SJSA1 (cell line): ENCODE data around the gene BARHL1. TPM values are rescaled to one million over a fixed set of nuclear protein-coding genes. Genes with fewer than 3 reads are reported as not detected.

Experiments
- DNase-seq, 2 experiments: peaks; one replicate each; pipeline ENCODE4 v3.0.0-alpha.2; 2015 to 2020; ENCODE audit warnings: low spot score in 2 of 2, low read depth in 1 of 2
- H3K27ac ChIP-seq: fragments of 250-450 bp; sonication (Bioruptor Pico); 2 replicates; pipeline ENCODE4 v1.5.1; 2020; ENCODE audit warnings: mild to moderate bottlenecking, moderate library complexity
- H3K27me3 ChIP-seq: fragments of 250-450 bp; sonication (Bioruptor Pico); replicated peaks from 2 replicates; pipeline ENCODE4 v1.5.1; 2020; ENCODE audit warnings: mild to moderate bottlenecking, moderate library complexity
- H3K36me3 ChIP-seq: fragments of 250-450 bp; sonication (Bioruptor Pico); 2 replicates; pipeline ENCODE4 v1.5.1; 2020; ENCODE audit warnings: mild to moderate bottlenecking
- H3K4me1 ChIP-seq: fragments of 250-450 bp; sonication (Bioruptor Pico); replicated peaks from 2 replicates; pipeline ENCODE4 v1.6.1; 2021; ENCODE audit warnings: mild to moderate bottlenecking
- H3K4me3 ChIP-seq: fragments of 250-450 bp; sonication (Bioruptor Pico); 2 replicates; pipeline ENCODE4 v1.5.1; 2020; ENCODE audit warnings: mild to moderate bottlenecking
- H3K9me3 ChIP-seq: fragments of 250-450 bp; sonication (Bioruptor Pico); replicated peaks from 2 replicates; pipeline ENCODE4 v1.5.1; 2020; ENCODE audit warnings: mild to moderate bottlenecking
- total RNA-seq: library from RNA; depleted of rRNA; stranded (reverse); fragments of >200 nt; shearing (Covaris generic); gene quantifications from 2 replicates; pipeline ENCODE4 v1.2.3, GENCODE V29; 2014

Gene BARHL1
- total RNA-seq, 1 experiment from 2014 or later = not detected

DNA sequence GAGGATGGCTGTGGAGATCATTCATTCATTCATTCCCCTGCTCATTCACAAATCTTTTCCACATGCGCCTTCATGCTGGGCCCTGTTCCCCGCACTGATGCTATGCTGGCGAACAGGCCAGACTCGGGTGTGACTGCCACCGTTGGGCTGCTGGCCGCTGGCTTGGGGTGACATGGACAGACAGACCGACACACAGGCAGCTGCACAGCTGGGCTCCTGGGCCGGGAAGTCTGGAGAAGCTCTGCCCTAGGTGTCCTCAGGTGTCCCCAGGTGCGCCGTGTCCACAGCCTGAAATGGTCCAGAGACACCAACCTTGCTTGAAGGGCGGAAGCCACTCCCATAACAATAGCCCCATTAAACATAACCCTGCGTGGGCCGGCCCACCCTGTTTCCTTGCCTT lies 35.0 kb upstream of the BARHL1 start:
- H3K4me3 ChIP-seq = no peak overlapping the region
- no peaks in the 10 kb centered on the region for H3K36me3 ChIP-seq
- no peaks in the 10 kb centered on the region for H3K9me3 ChIP-seq
- peaks cover 6% of the 10 kb centered on the region; the same call in 1 of the 2 replicates for H3K27me3 ChIP-seq
- no peak overlapping the region for H3K27ac ChIP-seq
- no peak for DNase-seq
- peaks cover 3% of the 10 kb centered on the region; the same call in 1 of the 2 replicates for H3K4me1 ChIP-seq

- no peak overlapping the region for H3K4me3 ChIP-seq
- no peaks in the 10 kb centered on the region for H3K9me3 ChIP-seq
- H3K4me1 ChIP-seq = peaks cover 3% of the 10 kb centered on the region; the same call in 1 of the 2 replicates
- no peaks in the 10 kb centered on the region for H3K36me3 ChIP-seq
- no peak overlapping the region for H3K27ac ChIP-seq
- no peak for DNase-seq
- H3K27me3 ChIP-seq = peaks cover 6% of the 10 kb centered on the region; the same call in 1 of the 2 replicates
Observed at GRCh38 chr9:132547976-132548730, 34.3 kb upstream of the BARHL1 start.

DNA sequence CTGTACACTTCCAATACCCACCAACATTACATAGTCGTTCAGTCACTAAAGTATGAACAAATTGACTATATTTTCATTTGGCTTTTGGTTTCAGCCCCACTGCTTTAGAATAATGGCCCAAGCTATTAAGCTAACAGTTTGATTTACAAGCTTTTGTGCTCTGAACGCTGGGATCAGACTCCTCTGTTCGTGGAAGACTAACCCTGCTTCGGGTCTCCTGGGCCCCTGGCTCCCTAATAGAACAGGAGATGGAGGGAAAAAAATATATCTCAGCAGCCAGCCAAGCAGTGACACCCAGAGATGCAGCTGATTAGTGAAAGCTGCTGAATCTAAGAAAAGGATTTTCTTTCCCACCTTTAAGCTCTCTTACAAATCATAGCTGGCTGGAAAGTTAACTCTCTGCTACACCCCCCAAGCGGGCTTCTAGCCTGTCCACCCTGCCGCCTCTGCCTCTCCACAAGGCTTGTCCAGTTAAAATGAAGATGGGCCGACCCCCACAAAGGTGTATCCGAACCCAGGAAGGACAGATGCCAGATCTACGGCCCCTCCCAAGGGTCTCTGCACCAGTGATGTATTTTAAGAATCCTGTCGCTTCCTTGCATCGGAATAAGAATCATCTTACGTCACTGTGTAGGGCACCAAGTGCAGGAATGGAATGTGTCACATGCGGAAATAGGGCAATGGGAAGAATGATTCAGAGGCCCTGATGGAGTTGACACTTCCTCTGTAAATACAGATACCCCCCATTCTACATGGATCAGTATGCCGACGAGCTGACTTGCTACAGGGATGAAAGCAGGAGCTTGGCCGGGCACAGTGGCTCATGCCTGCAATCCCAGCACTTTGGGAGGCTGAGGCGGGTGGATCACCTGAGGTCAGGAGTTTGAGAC lies 33.4 kb upstream of the BARHL1 start:
- H3K36me3 ChIP-seq = no peaks in the 10 kb centered on the region
- no peak for DNase-seq
- H3K27ac ChIP-seq = no peak overlapping the region

DNA sequence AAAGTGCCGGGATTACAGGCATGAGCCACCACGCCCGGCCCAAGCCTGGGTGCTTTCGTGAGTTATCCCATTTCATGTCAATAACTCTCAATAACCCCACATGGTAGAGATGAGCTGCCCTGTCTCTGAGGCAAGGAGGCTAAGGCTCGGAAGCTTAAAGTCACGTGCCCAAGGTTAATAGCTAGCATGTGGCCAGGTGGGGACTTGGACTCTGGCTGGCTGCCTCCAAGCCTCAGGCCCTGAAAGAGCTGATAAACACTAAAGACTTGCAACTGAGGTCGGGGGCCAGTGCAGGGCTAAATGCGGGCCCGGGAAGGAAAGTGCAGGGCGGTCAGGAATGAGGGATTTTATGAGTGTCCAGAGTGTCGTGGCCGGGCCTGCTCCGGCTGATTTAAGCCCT lies 30.9 kb upstream of the BARHL1 start:
- H3K36me3 ChIP-seq = no peaks in the 10 kb centered on the region
- no peak for DNase-seq
- no peak overlapping the region for H3K4me3 ChIP-seq
- no peak overlapping the region for H3K27ac ChIP-seq
- H3K9me3 ChIP-seq = no peaks in the 10 kb centered on the region
- peaks cover 7% of the 10 kb centered on the region for H3K27me3 ChIP-seq
- no peaks in the 10 kb centered on the region; the same call in 1 of the 2 replicates for H3K4me1 ChIP-seq

More for the DNA sequence above, 33.4 kb upstream of the BARHL1 start:
- H3K4me1 ChIP-seq = peaks cover 3% of the 10 kb centered on the region; the same call in 1 of the 2 replicates
- no peaks in the 10 kb centered on the region for H3K9me3 ChIP-seq
- peaks cover 6% of the 10 kb centered on the region; the same call in 1 of the 2 replicates for H3K27me3 ChIP-seq
- no peak overlapping the region for H3K4me3 ChIP-seq

GRCh38 chr9:132552041-132552440 lies 30.4 kb upstream of the BARHL1 start:
- Histone ChIP-seq H3K27me3 (peaks cover 9% of the 10 kb centered on the region), H3K27ac (no peak overlapping the region), H3K4me3 (no peak overlapping the region), H3K4me1 (no peaks in the 10 kb centered on the region; the same call in 1 of the 2 replicates), H3K36me3 (no peaks in the 10 kb centered on the region), H3K9me3 (no peaks in the 10 kb centered on the region)
- DNase-seq = no peak

GRCh38 chr9:132554755-132555154 lies 27.7 kb upstream of the BARHL1 start:
- Histone ChIP-seq H3K9me3 (no peaks in the 10 kb centered on the region), H3K27me3 (peaks cover 19% of the 10 kb centered on the region), H3K27ac (no peak overlapping the region), H3K36me3 (no peaks in the 10 kb centered on the region), H3K4me1 (no peaks in the 10 kb centered on the region), H3K4me3 (no peak overlapping the region)
- no peak for DNase-seq

- Histone ChIP-seq H3K27me3 (peaks cover 21% of the 10 kb centered on the region), H3K36me3 (no peaks in the 10 kb centered on the region), H3K4me3 (no peak overlapping the region), H3K9me3 (no peaks in the 10 kb centered on the region), H3K27ac (no peak overlapping the region), H3K4me1 (no peaks in the 10 kb centered on the region)
- no peak for DNase-seq
Observed at GRCh38 chr9:132555528-132555927, 26.9 kb upstream of the BARHL1 start.

GRCh38 chr9:132556235-132556634 lies 26.2 kb upstream of the BARHL1 start:
- Histone ChIP-seq H3K4me3 (no peak overlapping the region), H3K36me3 (no peaks in the 10 kb centered on the region), H3K9me3 (no peaks in the 10 kb centered on the region), H3K4me1 (no peaks in the 10 kb centered on the region), H3K27me3 (peaks cover 24% of the 10 kb centered on the region), H3K27ac (no peak overlapping the region)
- no peak for DNase-seq

DNA sequence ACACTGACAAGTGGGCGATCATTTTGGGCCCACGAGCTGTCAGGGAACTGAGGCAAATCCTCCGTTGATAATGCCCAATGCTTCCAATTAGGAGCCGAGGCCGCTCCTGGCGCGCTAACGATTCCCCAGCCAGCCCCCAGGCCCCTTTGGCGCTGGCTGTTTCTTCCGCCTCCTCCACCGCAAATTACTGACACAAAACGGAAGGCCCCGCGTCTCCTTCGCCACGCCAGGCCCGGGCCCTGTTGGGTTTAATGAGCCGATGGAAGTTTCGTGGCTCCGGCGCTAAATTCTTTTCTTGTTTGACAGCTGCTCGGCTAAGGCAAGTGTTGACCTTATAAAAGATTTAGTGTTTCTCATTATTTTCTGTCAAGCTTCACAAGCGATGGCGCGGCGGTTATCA lies 25.7 kb upstream of the BARHL1 start:
- no peak overlapping the region for H3K27ac ChIP-seq
- H3K4me1 ChIP-seq = no peaks in the 10 kb centered on the region
- H3K27me3 ChIP-seq = peaks cover 26% of the 10 kb centered on the region
- H3K9me3 ChIP-seq = no peaks in the 10 kb centered on the region
- no peak overlapping the region for H3K4me3 ChIP-seq
- DNase-seq = no peak
- H3K36me3 ChIP-seq = no peaks in the 10 kb centered on the region

GRCh38 chr9:132557159-132557558 lies 25.2 kb upstream of the BARHL1 start:
- Histone ChIP-seq H3K4me3 (no peak overlapping the region), H3K27me3 (peaks cover 30% of the 10 kb centered on the region), H3K27ac (no peak overlapping the region), H3K9me3 (no peaks in the 10 kb centered on the region), H3K4me1 (no peaks in the 10 kb centered on the region), H3K36me3 (no peaks in the 10 kb centered on the region)
- DNase-seq = no peak

- Histone ChIP-seq H3K27me3 (peaks cover 50% of the 10 kb centered on the region), H3K4me3 (no peak overlapping the region), H3K27ac (no peak overlapping the region), H3K36me3 (no peaks in the 10 kb centered on the region), H3K9me3 (no peaks in the 10 kb centered on the region), H3K4me1 (no peaks in the 10 kb centered on the region)
- no peak for DNase-seq
Observed at GRCh38 chr9:132559711-132560110, 22.7 kb upstream of the BARHL1 start.

DNA sequence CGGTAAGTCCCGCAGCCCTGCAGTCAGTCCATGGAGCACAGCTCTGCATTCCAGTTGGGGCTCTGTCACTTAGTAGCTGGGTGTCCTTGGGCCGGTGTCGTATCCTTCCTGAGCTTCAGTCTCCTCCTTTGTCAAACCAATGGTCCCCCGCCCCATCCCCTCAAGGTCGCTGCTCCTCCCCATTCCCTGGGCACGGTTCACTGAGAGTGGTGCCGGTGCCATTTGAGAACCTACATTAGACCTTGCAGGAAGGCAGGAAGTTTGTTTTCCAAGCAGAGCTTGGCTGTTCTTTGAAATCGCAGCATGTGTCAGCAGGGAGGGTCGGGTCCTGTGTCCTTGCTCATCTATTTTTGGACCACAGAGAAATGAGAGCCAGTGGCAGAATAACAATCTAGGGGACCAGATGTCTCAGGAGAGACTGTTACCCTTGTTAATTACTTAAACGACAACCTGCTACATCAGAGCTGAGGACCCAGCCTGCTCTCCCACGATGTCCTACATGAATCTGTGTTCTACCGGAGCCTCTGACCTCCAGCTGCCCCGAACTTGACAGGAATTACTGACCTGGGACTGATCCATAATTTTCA lies 21.7 kb upstream of the BARHL1 start:
- no peaks in the 10 kb centered on the region for H3K9me3 ChIP-seq
- no peak overlapping the region for H3K27ac ChIP-seq
- no peaks in the 10 kb centered on the region for H3K36me3 ChIP-seq
- no peak for DNase-seq
- H3K4me1 ChIP-seq = no peaks in the 10 kb centered on the region
- peaks cover 50% of the 10 kb centered on the region for H3K27me3 ChIP-seq
- H3K4me3 ChIP-seq = no peak overlapping the region

- Histone ChIP-seq H3K4me1 (no peaks in the 10 kb centered on the region), H3K36me3 (no peaks in the 10 kb centered on the region), H3K27me3 (peaks cover 49% of the 10 kb centered on the region), H3K4me3 (no peak overlapping the region), H3K27ac (no peak overlapping the region), H3K9me3 (no peaks in the 10 kb centered on the region)
- no peak for DNase-seq
Observed at GRCh38 chr9:132562306-132562573, 20.2 kb upstream of the BARHL1 start.

DNA sequence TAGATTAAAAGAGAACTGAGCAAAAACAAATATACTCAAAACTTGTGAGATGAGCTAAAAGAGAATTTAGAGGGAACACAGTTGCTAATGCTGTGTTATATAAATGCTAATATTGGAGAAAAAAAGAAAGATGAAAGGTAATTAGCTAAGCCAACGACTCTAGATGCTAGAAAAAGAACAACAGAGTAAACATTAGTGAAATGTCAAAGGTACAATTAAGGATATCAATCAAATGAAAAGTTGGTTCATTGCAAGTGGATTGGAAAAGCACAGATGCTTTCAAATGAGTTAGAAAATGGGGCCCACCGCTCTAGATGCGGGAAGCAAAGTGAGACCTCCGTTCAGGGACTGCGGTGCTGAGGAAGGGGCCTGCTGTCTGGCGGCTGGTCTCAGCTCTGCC lies 17.9 kb upstream of the BARHL1 start:
- peaks cover 47% of the 10 kb centered on the region for H3K27me3 ChIP-seq
- no peak overlapping the region for H3K27ac ChIP-seq
- no peak overlapping the region for H3K4me3 ChIP-seq
- H3K36me3 ChIP-seq = no peaks in the 10 kb centered on the region
- H3K9me3 ChIP-seq = no peaks in the 10 kb centered on the region
- H3K4me1 ChIP-seq = no peaks in the 10 kb centered on the region
- DNase-seq = no peak
